NCI-H345 treated with DMSO at 0.1 percent for 48 hours (cell line): ENCODE results near the gene HOXD9.

Source experiments
- DNase-seq: peaks from one replicate; lab custom pipeline; 2025; ENCODE audit not compliant: unreplicated experiment; lab: John Stamatoyannopoulos, UW

Gene HOXD9

GRCh38 chr2:176152350-176153181 lies 30.0 kb downstream of the HOXD9 start:
- no peak for DNase-seq

DNA sequence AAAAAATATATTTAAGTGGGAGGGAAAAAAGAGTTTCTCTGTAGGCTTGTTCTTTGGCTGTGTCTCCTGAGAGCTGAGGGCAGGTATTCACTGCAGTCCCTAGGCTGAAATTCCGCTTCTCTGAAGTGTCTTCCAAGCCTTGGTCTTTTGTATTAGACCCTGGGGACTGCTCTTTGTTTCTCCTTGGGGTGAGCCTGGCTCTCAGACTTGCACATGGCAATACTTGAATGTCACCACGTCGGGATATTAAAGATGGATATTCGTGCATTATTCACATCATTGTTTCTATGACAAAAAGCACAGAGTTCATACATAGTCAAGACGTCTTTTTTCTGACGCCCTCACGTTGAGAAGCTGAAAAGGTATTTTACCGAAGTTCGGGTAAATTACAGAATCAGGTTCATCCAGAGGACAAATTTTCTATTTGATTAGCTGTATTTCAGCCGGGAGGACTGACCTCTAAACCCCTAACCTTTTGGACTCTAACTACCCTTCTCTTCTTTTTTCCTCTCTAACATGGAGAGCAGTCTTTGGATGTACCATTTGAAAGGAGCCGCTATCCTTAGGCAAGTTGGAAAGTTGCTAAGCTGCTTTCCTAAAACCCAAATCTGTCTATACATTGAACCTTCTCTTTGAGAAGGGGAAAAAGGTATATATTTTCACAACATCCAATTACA lies 32.2 kb downstream of the HOXD9 start:
- no peak for DNase-seq

DNA sequence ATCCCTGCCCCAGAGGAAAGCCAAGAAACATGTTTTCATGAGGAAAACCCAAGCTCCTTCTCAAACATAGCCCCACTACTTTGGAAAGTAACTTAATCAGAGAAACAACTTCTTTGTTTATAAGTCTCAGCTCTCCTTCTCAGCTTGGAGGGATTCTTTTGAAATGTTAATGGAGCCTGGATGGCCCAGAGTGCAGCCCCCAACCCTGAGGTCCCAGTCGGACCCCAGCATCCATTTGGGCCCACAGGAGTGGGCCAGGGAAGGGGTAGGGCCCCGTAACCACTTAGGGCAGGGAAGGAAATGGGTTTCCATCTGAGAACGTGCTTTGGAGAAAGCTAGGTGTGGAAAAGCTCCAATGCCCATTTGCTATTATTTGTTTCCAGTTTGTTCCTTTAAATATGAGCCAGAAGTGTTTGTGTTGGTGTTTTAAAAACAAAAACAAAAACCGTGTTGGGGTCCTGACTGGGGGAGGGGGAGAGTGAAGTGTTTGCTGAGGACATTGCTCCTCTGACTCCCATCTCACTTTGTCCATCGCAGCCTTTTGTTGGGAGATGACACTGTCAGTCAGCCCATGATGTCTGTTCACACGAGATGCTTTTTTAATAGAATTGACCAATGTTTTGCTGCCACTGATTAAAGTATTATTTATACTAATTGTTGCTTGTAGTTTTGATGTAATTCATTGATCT lies 33.0 kb downstream of the HOXD9 start:
- no peak for DNase-seq

DNA sequence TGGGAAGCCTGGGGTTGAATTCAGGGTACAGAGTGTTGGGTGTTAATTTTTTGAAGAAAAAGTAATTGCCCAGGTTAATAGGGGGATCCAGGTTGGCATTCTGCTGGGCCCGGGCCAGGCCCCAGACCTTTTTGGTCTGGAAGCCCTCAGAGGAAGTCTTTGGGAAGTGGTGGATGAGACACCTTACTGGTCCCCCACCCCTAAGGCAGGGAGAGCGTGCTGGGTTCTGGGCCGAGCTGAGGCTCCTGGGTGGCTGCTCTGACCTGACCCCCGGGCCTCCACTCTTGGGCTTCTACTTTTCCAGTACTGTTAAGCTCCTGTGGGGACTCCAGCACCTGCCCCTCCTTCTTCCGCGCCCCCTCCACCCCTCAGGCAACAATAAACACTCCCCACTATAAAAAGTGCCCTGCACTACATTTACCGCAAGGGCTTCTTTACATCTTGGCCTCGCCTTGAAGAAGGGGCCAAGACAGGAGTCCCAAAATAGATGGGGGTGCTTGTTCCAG lies 33.8 kb downstream of the HOXD9 start:
- DNase-seq = no peak

DNA sequence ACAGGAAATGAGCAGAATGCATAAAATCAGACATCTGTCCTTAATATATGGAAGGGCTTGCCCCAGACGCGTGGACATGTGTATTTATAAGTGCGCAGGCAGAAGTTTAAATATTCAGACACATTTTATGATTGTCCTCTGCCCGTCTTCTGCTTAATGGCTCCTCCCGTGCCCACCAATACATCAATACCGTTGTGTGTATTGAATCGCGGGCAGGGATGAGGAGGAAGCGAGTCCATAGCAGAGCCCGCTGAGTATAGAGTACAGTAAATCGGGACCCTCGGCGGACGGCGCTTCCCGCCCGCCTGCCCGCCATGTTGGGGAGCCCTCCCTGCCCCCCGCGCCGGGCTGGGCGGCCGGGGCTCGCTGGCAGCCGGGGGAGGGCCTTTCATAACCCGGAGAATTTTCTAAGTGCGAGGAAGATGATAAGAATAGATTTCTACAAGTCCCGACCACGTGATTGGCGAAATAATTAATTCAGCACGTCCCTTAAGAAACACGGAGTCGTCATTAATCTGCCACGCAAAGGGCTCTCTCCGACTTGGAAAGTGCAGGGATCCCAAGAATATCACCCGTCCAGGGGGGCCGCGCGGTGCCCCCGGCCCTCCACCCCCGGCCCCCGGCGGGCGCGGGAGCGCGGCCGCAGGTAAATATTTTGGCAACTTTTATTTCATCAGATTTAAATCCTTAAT lies 34.4 kb downstream of the HOXD9 start, which contains the start of gene HOXD3:
TSS of gene HOXD3 (plus strand) at position 501 of the 692 bp plus-strand sequence. CDS start 11,808 bp downstream, outside the sequence.
- DNase-seq = no peak

- DNase-seq = peak; percentile 52
Measured at GRCh38 chr2:176157499-176158185, 35.1 kb downstream of the HOXD9 start.

- peak; percentile 59 for DNase-seq
Measured at GRCh38 chr2:176158186-176158591, 35.7 kb downstream of the HOXD9 start.

DNA sequence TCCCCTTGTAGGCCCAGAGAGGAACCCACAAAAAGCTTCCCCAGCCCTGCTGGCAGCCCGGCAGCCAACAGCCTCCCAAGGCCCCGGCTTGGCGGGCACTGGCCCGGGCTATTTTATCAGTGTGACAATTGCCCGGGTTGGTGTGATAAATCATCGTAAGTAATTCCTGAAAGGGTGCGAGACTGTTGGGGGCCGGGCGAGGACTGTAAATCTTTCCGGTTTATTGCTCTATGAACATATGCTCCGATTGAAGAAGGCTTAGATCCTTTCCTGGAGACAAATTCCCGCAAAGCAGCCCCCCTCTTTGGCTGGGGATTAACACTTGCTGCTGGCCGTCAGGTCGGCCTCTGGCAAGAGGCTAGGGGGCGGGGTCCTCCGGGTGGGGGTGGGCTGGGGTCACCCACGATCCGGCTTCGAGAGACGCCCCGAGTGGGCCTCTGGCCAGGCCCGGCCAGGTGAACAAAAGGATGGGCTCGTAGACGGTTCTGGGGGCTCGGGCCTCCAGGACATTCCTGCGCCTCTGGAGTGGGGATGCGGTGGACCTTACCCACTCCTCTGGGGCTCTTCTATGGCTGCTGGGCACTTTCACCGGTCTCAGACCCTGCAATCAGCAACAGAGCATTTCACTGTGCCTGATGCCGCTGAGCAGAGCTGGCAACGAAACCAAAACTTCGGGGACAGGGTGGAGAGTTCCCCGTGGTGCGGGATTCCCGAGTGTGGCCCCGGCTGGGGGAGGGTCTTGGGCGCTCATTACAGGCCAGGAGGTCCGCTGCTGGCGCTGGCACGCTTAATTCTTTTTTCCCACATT lies 36.5 kb downstream of the HOXD9 start:
- DNase-seq = no peak

DNA sequence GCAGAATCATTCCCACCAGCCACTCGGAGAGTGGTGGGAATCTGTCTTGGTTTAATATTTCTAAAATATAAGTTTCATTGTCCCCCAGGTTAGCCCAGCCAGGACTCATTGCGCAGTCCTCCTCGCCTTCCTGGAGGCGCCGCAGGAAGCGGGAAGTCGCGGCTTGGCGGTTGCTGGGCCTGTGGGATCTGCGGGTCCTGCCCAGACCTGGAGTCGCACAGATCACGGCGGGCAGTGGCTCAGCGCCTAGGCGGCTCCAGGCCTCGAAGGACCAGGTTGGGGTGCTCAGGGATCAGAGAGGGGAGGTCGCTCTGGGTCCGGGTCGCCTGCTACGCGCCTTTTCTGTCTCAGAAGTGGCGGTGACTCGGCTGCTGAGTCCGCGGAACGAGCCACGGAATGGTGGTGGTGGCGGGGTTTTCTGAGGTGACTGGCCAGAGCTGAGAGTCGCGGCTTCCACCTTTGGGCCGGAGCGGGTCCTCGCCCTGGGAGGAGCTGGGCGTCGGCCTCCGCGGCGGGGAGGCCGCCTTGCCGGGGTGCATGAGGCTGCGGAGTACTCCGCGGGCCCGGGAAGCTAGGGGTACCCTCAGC lies 37.2 kb downstream of the HOXD9 start:
- no peak for DNase-seq

GRCh38 chr2:176160251-176160985 lies 37.9 kb downstream of the HOXD9 start:
- no peak for DNase-seq

DNA sequence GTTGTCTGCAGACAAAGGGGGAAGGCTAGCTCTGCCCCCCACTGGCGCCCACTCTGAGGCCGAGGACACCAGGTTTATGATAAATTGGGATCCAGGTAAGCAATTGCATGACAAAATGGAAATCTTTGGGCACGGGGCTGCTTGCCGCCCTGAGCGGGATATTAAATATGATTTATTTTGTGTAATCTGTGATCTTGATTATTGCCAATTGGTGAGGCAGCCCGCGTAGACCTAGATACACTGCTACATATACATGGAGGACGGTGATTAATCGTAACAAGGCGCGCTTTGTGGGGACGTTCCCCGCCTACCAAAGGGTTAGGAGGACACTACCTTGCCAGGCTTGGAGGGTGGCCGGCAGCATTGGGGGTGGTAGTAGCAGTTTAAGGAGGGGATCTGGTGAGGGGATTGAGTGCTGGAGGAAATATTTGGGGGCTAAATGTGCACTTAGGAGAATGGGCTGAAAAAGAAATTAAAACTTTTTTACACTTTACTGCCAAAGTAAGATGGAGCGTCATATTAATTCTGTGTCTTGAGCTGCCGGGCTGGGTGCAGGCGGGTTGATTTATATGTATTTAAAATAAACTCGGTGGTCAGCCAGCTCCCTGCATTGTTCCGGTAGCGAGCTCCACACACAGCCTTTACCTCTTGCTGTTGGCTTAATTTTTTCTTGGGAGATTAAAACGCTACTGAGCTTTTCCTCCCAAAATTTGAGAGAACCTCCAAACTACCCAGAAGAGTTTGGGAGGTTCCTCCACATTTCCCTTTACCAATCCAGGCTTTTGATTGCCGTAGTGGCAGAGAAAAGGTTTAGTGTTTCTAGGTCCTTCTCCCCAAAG lies 38.7 kb downstream of the HOXD9 start:
- DNase-seq = no peak

DNA sequence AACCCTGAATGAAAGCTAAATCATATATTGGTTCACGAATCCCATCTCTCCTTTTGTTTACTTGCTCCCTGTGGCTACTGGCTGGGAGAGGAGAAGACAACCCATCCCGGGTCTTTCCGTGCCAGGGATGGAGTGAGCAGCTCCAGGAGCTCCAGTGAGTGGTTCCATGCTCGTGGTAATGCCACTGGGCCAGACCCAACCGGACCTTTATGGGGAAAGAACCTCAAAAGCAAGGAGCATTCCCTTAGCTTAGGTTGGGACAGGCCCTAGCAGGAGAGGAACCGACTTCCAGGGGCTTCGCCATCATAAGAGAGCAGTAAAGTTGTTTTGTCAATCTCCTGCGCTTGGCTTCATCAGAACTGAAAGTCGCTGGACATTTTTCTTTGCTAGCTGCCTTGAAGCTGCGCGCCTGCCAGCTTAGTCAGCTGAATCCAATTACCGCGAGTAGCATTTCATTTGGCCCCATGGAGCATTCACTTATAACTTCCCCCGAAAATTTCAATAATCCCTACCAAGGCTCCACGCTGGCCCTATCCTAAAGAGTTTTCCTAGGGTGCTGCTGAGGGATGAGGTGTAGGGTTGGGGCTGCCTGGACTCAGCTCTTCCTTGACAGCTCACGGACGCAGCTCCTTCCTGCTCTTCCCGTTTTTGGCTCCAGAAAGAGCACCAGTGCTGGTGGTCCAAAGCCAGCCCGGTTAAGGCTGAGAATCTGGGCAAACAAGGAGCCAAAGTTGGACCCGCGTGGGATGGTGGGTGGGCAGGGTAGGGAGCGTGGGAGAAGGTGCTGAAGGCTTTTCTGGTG lies 39.5 kb downstream of the HOXD9 start:
- no peak for DNase-seq

GRCh38 chr2:176162911-176163671 lies 40.6 kb downstream of the HOXD9 start:
- no peak for DNase-seq

DNA sequence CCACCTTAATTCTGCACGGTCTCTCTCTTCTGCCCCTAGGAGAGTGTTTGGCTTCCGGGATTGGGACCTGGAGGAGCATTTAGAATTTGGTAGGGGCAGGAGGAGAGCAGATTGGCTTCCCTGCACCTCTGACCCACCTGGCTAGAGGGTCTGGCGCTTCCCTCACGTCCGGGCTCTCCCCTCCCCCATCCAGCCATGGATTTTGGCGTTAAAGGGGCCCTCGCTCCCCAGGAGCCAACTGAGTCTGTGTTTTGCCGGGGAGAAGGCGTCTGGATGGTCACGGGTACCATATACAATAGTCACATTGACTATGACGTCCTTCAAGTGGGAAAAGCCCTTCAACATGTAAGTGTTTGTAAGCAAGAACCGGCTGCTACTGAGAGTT lies 41.1 kb downstream of the HOXD9 start:
- DNase-seq = no peak

DNA sequence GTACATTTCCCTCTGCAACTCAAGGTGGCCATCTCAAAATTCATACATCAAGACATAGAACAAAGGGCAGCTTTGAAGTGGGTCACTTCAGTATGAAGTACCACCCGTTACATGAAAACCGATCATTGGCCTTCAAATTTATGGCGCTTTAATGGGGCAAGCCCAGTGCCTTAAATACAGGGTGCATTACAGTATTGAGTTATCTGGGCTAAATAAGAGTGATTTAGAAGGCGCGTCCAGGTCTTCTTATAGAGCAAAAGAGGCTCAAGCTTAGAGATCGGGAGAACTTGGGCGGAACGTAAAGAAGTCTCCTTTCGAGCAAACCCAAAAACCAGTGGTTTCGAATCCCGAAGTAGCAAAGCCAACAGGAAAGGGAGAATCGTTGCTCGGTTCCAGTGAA lies 41.7 kb downstream of the HOXD9 start:
- DNase-seq = no peak
